Activated CD4-positive, alpha-beta T cell treated with anti-CD3 and anti-CD28 coated beads, Interleukin-2, amount 10 ng/mL, durations not matched to agents 7 days and 5 days (primary cell): Measurements from ENCODE around the gene ANKS1B. TPM values are rescaled to one million over a fixed set of nuclear protein-coding genes. Genes with fewer than 3 reads are reported as not detected.

ENCODE experiments used
- CTCF ChIA-PET: fragments of 350-600 bp; sonication (Branson Sonifier 250); formaldehyde crosslinking; loops from one replicate; lab custom pipeline; 2021; ENCODE audit warnings: antibody characterized with exemption; lab: Charles Lee
- POLR2A ChIA-PET: fragments of 350-600 bp; sonication (Branson Sonifier 250); formaldehyde crosslinking; loops from one replicate; lab custom pipeline; 2021; ENCODE audit warnings: antibody characterized with exemption; lab: Charles Lee
- DNase-seq: peaks from one replicate; pipeline ENCODE4 v3.0.0-alpha.2; 2020
- H3K27ac Mint-ChIP-seq: one replicate; pipeline ENCODE4 v1.8.0; 2021; ENCODE audit warnings: mild to moderate bottlenecking, moderate library complexity, mixed read lengths
- H3K27me3 Mint-ChIP-seq: one replicate; pipeline ENCODE4 v1.8.0; 2021; ENCODE audit warnings: mixed read lengths
- H3K36me3 Mint-ChIP-seq: one replicate; pipeline ENCODE4 v1.8.0; 2021; ENCODE audit warnings: low read depth, mixed read lengths
- H3K4me1 Mint-ChIP-seq: one replicate; pipeline ENCODE4 v1.8.0; 2021; ENCODE audit warnings: mixed read lengths
- H3K4me3 Mint-ChIP-seq: one replicate; pipeline ENCODE4 v1.8.0; 2021; ENCODE audit warnings: mild to moderate bottlenecking, moderate library complexity, mixed read lengths
- H3K9me3 Mint-ChIP-seq: one replicate; pipeline ENCODE4 v1.8.0; 2021; ENCODE audit warnings: mixed read lengths
- total RNA-seq, 2 experiments: library from RNA; stranded (reverse); gene quantifications; one replicate each; pipeline ENCODE4 v1.2.3, GENCODE V29; 2021

ANKS1B gene
- total RNA-seq, 2 experiments from 2014 or later: 0.17 to 0.25 TPM

- CTCF ChIA-PET: no interaction called here
- H3K4me1 Mint-ChIP-seq: no peaks in the 10 kb centered on the region
- DNase-seq: no peak
- H3K27me3 Mint-ChIP-seq: peaks cover 63% of the 10 kb centered on the region
- no peaks in the 10 kb centered on the region for H3K9me3 Mint-ChIP-seq
- POLR2A ChIA-PET: no interaction called here
- no peaks in the 10 kb centered on the region for H3K36me3 Mint-ChIP-seq
- no peak overlapping the region for H3K4me3 Mint-ChIP-seq
- H3K27ac Mint-ChIP-seq: no peak overlapping the region
Observed at GRCh38 chr12:98895086-98895651, 1089.6 kb downstream of the ANKS1B start.

GRCh38 chr12:98894412-98895085 lies 1090.2 kb downstream of the ANKS1B start:
- ChIA-PET POLR2A (no interaction called here), CTCF (no interaction called here)
- DNase-seq: no peak
- Mint-ChIP-seq H3K9me3 (no peaks in the 10 kb centered on the region), H3K4me1 (no peaks in the 10 kb centered on the region), H3K27me3 (peaks cover 66% of the 10 kb centered on the region), H3K4me3 (no peak overlapping the region), H3K36me3 (no peaks in the 10 kb centered on the region), H3K27ac (no peak overlapping the region)

- H3K9me3 Mint-ChIP-seq: no peaks in the 10 kb centered on the region
- POLR2A ChIA-PET: no interaction called here
- no peak overlapping the region for H3K27ac Mint-ChIP-seq
- H3K4me3 Mint-ChIP-seq: no peak overlapping the region
- CTCF ChIA-PET: no interaction called here
- H3K27me3 Mint-ChIP-seq: peaks cover 62% of the 10 kb centered on the region
- no peaks in the 10 kb centered on the region for H3K36me3 Mint-ChIP-seq
- DNase-seq: no peak
- H3K4me1 Mint-ChIP-seq: no peaks in the 10 kb centered on the region
Observed at GRCh38 chr12:98893675-98894411, 1090.9 kb downstream of the ANKS1B start.

- Mint-ChIP-seq H3K27ac (no peak overlapping the region), H3K27me3 (peaks cover 64% of the 10 kb centered on the region), H3K9me3 (no peaks in the 10 kb centered on the region), H3K4me1 (no peaks in the 10 kb centered on the region), H3K36me3 (no peaks in the 10 kb centered on the region), H3K4me3 (no peak overlapping the region)
- no peak for DNase-seq
- ChIA-PET POLR2A (no interaction called here), CTCF (no interaction called here)
Observed at GRCh38 chr12:98893126-98893674, 1091.5 kb downstream of the ANKS1B start.

- no peak overlapping the region for H3K4me3 Mint-ChIP-seq
- no peak overlapping the region for H3K27ac Mint-ChIP-seq
- ChIA-PET CTCF (interaction anchor here (0.6 kb wide), 1 partner anchor 18 kb away, joined by 4 read pairs; no protein-coding TSS in a partner anchor), POLR2A (no interaction called here)
- H3K27me3 Mint-ChIP-seq: peaks cover 32% of the 10 kb centered on the region
- no peaks in the 10 kb centered on the region for H3K36me3 Mint-ChIP-seq
- no peaks in the 10 kb centered on the region for H3K9me3 Mint-ChIP-seq
- no peak for DNase-seq
- no peaks in the 10 kb centered on the region for H3K4me1 Mint-ChIP-seq
Observed at GRCh38 chr12:98885778-98886177, 1099.0 kb downstream of the ANKS1B start.

- Mint-ChIP-seq H3K4me1 (no peaks in the 10 kb centered on the region), H3K9me3 (no peaks in the 10 kb centered on the region), H3K36me3 (no peaks in the 10 kb centered on the region), H3K27me3 (peaks cover 23% of the 10 kb centered on the region), H3K27ac (no peak overlapping the region), H3K4me3 (no peak overlapping the region)
- ChIA-PET POLR2A (no interaction called here), CTCF (interaction anchor here (0.6 kb wide), 1 partner anchor 13 kb away, joined by 3 read pairs; no protein-coding TSS in a partner anchor)
- DNase-seq: no peak
Observed at GRCh38 chr12:98883231-98883630, 1101.5 kb downstream of the ANKS1B start.

GRCh38 chr12:98882526-98882925 lies 1102.2 kb downstream of the ANKS1B start:
- DNase-seq: no peak
- no peak overlapping the region for H3K4me3 Mint-ChIP-seq
- CTCF ChIA-PET: interaction anchor here (0.6 kb wide), 1 partner anchor 12 kb away, joined by 3 read pairs; no protein-coding TSS in a partner anchor
- no peaks in the 10 kb centered on the region for H3K4me1 Mint-ChIP-seq
- peaks cover 24% of the 10 kb centered on the region for H3K27me3 Mint-ChIP-seq
- POLR2A ChIA-PET: no interaction called here
- H3K9me3 Mint-ChIP-seq: no peaks in the 10 kb centered on the region
- no peak overlapping the region for H3K27ac Mint-ChIP-seq
- H3K36me3 Mint-ChIP-seq: no peaks in the 10 kb centered on the region

- POLR2A ChIA-PET: no interaction called here
- no peak for DNase-seq
- Mint-ChIP-seq H3K36me3 (no peaks in the 10 kb centered on the region), H3K9me3 (no peaks in the 10 kb centered on the region), H3K4me3 (no peak overlapping the region), H3K4me1 (peaks cover 7% of the 10 kb centered on the region), H3K27me3 (peaks cover 20% of the 10 kb centered on the region), H3K27ac (no peak overlapping the region)
- CTCF ChIA-PET: no interaction called here
Observed at GRCh38 chr12:98873776-98874175, 1111.0 kb downstream of the ANKS1B start.

- Mint-ChIP-seq H3K27ac (no peak overlapping the region), H3K36me3 (no peaks in the 10 kb centered on the region), H3K4me3 (no peak overlapping the region), H3K27me3 (peaks cover 12% of the 10 kb centered on the region), H3K4me1 (peaks cover 7% of the 10 kb centered on the region), H3K9me3 (no peaks in the 10 kb centered on the region)
- DNase-seq: no peak
- CTCF ChIA-PET: interaction anchor here (0.6 kb wide), 1 partner anchor 12 kb away, joined by 3 read pairs; no protein-coding TSS in a partner anchor
- POLR2A ChIA-PET: interaction anchor here (0.6 kb wide), 1 partner anchor 1495 kb away, joined by 4 read pairs; no protein-coding TSS in a partner anchor
Observed at GRCh38 chr12:98870504-98870903, 1114.2 kb downstream of the ANKS1B start.

GRCh38 chr12:98869886-98870503 lies 1114.7 kb downstream of the ANKS1B start:
- no peaks in the 10 kb centered on the region for H3K9me3 Mint-ChIP-seq
- ChIA-PET CTCF (interaction anchor here (0.6 kb wide), 1 partner anchor 13 kb away, joined by 3 read pairs; no protein-coding TSS in a partner anchor), POLR2A (interaction anchor here (0.6 kb wide), 1 partner anchor 1495 kb away, joined by 4 read pairs; no protein-coding TSS in a partner anchor)
- H3K27me3 Mint-ChIP-seq: peaks cover 12% of the 10 kb centered on the region
- DNase-seq: no peak
- peaks cover 7% of the 10 kb centered on the region for H3K4me1 Mint-ChIP-seq
- H3K27ac Mint-ChIP-seq: no peak overlapping the region
- H3K4me3 Mint-ChIP-seq: no peak overlapping the region
- H3K36me3 Mint-ChIP-seq: no peaks in the 10 kb centered on the region

GRCh38 chr12:98868538-98868937 lies 1116.2 kb downstream of the ANKS1B start:
- H3K27me3 Mint-ChIP-seq: peaks cover 12% of the 10 kb centered on the region
- no peaks in the 10 kb centered on the region for H3K36me3 Mint-ChIP-seq
- H3K27ac Mint-ChIP-seq: no peak overlapping the region
- no peaks in the 10 kb centered on the region for H3K9me3 Mint-ChIP-seq
- no peak overlapping the region for H3K4me3 Mint-ChIP-seq
- H3K4me1 Mint-ChIP-seq: peaks cover 7% of the 10 kb centered on the region
- ChIA-PET POLR2A (no interaction called here), CTCF (no interaction called here)
- no peak for DNase-seq

- peaks cover 7% of the 10 kb centered on the region for H3K4me1 Mint-ChIP-seq
- H3K4me3 Mint-ChIP-seq: no peak overlapping the region
- DNase-seq: no peak
- peaks cover 12% of the 10 kb centered on the region for H3K27me3 Mint-ChIP-seq
- no peaks in the 10 kb centered on the region for H3K9me3 Mint-ChIP-seq
- POLR2A ChIA-PET: no interaction called here
- no peaks in the 10 kb centered on the region for H3K36me3 Mint-ChIP-seq
- H3K27ac Mint-ChIP-seq: no peak overlapping the region
- CTCF ChIA-PET: interaction anchor here (0.6 to 1.3 kb wide), 2 partner anchors 9 to 18 kb away, joined by 3 to 4 read pairs; no protein-coding TSS in a partner anchor
Observed at GRCh38 chr12:98868076-98868475, 1116.7 kb downstream of the ANKS1B start.
